Middle frontal gyrus (tissue), 1 donor: ENCODE measurements around the gene USP30.

ENCODE experiments used
- DNase-seq: peaks from one replicate; pipeline ENCODE4 v3.0.0-alpha.2; 2015; ENCODE audit warnings: low spot score; ENCODE audit errors: extremely low spot score

Gene USP30

GRCh38 chr12:109097435-109098182 lies 45.2 kb downstream of the USP30 start, which contains the start of gene UNG:
Gene UNG, plus strand, starts transcription at chr12:109097597. Its CDS starts 83 bp downstream, at chr12:109097680.
- peak; percentile 94 for DNase-seq

DNA sequence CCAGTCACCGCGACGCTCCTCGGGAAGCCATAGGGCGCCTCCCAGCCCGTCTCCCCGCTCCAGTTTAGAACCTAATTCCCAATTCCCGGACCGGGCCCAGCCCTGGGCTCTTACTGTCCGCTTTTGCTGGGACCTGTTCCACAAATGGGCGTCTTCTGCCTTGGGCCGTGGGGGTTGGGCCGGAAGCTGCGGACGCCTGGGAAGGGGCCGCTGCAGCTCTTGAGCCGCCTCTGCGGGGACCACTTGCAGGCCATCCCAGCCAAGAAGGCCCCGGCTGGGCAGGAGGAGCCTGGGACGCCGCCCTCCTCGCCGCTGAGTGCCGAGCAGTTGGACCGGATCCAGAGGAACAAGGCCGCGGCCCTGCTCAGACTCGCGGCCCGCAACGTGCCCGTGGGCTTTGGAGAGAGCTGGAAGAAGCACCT lies 45.8 kb downstream of the USP30 start:
- no peak for DNase-seq

DNA sequence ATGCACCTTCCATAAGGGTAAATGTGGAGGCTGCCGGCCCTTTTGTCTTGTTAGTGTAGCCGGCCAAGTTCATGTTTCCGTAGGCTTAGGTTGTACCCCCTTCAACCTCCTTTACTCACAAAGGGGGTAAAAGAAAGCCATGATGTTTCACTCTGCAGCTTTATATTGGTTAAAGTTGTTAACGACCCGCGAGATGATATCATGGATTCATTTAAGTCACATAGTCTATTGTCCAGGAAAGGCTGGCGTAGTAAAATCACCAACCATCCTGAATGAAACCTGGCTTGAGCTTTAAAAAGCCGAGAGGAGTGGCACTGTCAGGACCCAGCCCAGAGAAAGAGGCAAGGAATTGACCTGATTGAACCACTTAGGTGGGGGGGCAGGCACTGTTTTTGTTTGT lies 46.3 kb downstream of the USP30 start:
- DNase-seq, result no peak

DNA sequence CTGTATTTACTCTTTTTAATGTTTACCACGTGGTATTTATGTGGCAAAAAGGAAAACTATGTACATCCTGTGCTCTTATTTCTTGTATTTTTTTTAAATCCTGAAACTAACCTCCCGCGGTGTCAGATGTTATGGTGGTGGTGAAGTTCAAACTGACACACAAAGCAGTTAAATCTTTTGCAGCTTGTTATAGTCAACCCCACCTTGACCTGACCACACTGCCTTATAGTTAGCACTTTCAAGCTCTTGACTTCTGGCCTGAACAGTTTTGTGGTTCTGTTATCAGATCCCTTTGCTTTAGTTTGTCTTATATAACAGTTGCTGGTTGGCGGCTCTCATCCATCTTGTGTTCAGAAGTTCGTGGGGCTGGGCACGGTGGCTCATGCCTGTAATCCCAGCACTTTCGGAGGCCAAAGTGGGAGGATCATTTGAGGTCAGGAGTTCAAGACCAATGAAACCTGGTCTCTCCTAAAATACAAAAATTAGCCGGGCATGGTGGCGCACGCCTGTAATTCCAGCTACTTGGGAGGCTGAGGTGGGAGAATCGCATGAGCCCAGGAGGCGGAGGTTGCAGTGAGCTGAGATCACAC lies 47.1 kb downstream of the USP30 start:
- DNase-seq, result no peak

GRCh38 chr12:109100741-109101140 lies 48.4 kb downstream of the USP30 start:
- DNase-seq, result no peak

- DNase-seq, result no peak
Observed at GRCh38 chr12:109102491-109102890, 50.1 kb downstream of the USP30 start.

DNA sequence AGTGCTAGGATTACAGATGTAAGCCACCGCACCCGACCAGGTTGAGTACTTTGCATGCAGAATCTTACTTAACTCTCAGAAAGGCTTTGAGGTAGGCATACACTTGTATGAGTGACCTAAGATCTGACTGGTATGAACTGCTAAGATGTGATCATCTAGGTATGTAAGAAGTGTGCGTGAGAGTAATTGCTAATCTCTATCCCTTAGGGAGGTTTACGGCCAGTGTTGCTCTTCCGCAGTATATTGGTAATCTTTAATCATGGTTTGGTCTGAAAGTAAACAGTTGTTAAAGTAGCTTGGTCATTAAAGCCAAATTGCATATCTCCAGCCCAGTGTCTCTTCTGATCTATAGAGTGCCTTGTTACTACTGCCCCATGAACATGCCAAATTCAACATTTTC lies 52.8 kb downstream of the USP30 start:
- no peak for DNase-seq

DNA sequence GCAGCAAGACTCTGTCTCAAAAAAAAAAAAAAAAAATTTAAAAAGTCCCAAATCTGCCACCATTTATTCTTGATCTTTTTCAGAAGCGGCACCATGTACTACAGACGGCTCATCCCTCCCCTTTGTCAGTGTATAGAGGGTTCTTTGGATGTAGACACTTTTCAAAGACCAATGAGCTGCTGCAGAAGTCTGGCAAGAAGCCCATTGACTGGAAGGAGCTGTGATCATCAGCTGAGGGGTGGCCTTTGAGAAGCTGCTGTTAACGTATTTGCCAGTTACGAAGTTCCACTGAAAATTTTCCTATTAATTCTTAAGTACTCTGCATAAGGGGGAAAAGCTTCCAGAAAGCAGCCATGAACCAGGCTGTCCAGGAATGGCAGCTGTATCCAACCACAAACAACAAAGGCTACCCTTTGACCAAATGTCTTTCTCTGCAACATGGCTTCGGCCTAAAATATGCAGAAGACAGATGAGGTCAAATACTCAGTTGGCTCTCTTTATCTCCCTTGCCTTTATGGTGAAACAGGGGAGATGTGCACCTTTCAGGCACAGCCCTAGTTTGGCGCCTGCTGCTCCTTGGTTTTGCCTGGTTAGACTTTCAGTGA lies 57.5 kb downstream of the USP30 start:
- no peak for DNase-seq

DNA sequence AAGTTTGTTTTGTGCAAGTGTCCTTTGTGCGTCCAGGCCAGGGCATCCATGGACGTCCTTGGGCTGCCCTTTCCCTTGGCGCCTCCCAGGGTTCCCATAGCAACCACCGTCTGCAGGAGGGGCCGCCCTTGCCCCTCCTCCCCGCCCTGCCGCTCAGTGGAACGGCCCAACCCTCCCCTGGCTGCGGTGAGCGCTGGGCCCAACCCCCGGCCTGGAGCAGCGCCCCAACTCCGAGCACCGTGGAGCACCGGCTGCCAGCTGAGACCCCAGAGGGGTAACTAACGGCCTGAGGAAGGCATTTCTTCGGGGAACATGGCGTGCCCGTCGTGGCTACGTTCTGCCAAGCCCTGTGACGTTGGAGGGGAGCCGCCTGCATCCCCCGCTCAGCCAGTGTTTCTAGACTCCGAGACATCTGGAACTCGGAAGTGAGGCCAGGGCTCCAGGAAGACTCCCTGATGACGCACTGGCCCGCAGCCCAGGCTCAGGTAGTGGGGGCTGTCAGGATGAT lies 58.7 kb downstream of the USP30 start:
- peak; percentile 55 for DNase-seq

DNA sequence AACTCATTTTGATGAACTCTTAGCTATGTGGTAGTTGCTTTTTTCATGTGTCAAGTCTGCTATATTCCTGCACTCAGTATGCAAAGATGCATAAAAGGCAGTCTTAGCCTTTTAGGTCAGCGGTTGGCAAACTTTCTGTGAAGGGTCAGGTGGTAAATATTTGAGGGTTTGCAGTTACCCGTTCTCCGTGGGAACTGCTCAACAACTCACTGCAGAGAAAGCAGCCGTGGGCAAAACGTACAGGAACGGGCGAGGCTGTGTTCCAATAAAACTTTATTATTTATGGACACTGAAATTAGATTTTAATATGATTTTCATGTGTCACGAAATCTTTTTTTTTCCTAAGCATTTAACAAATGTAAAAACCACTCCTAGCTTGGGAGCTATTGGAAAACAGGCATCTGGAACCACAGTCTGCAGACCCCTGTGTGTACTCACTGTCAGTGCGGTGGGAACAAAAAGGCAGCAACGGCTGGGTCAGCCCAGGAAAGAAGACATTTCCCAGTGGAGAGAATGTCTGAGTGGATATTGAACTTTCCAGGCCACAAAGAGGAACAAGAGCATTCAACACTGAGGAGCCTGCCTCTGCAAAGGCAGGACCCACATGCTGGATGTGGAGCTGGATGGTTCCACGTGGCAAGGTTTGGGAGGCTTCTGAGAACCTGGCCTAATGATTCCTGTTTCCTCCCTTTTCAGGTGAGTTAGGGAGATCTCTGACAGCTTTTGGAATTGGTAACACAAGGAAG lies 60.5 kb downstream of the USP30 start:
- DNase-seq, result no peak

- no peak for DNase-seq
Observed at GRCh38 chr12:109113661-109114321, 61.4 kb downstream of the USP30 start.

DNA sequence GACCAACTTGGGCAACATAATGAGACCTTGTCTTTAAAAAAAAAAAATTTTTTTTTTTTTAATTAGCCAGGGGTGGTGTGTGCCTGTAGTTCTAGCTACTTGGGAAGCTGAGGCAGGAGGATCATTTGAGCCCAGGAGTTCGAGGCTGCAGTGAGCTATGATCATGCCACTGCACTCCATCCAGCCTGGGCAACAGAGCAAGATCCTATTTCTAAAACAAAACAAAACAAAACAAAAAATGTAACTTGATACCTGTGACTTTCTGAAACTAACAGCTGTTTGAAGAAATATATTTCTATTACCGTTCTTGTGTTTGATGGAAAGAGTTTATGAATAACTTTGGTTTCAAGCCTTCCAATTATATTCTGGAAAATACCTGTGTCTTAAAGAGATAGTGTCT lies 62.3 kb downstream of the USP30 start:
- no peak for DNase-seq

- DNase-seq, result no peak
Observed at GRCh38 chr12:109115404-109115757, 63.0 kb downstream of the USP30 start.

DNA sequence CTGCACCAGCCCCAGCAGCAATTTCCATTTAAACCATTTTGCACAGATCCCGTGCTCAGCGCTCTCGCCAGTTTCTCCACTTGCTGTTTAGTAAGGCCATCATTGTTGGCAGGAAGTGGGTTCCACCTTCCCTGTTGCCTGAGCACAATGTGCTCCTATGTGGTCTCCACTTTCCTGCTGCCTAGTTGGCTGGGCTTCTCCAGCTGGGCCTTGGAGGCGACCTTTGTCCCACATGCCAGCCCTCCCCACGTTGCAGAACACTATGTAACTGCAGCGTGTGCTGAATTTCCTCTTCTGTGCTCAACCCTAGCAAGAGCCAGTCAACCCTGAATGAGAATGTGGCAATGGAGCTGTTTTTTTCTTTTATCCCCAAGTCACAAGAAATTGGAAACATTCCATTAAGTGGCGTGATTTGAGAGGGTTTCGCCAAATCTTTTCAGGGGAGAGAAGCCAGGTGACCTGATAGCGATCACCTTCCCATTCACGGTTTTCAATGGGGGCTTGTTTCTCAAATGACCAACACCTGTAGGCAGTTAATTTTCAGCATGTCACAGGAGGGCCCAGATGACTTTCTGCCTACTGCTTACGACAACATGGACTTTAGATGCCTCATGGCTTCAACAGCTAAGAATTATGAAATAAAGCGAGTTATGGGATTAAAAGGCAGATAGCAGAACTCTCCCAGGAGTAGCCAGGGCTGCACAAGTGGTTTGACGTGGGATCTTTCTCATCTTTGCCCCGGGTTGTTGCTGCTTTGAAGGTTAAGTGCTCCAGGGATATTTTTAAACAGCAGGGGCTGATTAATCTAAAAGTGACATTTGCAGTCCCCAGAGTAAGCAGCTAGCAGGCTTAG lies 63.6 kb downstream of the USP30 start, which contains the start of gene ACACB:
Gene ACACB (plus strand): TSS at position 830 of the 853 bp plus-strand sequence. CDS start 22,819 bp downstream, outside the sequence.
- peak; percentile 11 for DNase-seq

DNA sequence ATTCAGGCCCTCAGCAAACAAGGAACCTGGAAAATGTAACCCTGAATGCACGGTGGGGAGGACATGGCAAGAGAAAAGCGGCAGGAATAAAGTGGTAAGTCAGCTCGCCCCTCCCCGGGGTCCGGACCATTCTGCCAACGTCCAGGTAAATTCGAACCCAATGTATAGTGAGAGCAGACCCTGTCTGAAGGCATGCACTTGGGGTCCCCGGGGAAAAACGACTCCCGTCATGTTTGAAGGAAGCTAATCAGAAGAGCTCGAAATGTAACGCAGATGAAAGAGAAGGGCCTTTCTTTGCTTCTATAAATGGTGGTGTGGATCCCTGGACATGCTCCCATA lies 64.2 kb downstream of the USP30 start:
- DNase-seq, result no peak

GRCh38 chr12:109120095-109120494 lies 67.7 kb downstream of the USP30 start:
- DNase-seq, result no peak

DNA sequence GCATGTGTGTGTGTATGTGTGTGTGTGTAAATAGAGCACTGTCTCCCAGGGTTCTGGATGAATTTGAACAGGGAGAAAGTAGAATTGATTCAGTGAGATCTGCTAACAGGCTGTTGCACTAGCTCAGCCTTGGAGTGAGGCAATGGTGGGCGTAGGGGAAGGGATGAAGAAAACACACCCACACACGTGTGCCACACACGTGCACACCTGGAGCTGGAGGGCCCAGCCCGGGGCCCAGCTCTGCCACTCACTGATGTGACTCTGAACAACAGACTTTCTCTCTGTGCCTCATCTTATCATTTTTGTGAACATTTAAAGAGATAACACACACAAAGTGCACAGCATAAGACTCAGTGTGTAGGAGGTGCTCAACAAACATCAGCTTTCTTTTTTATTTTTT lies 68.2 kb downstream of the USP30 start:
- DNase-seq, result no peak

DNA sequence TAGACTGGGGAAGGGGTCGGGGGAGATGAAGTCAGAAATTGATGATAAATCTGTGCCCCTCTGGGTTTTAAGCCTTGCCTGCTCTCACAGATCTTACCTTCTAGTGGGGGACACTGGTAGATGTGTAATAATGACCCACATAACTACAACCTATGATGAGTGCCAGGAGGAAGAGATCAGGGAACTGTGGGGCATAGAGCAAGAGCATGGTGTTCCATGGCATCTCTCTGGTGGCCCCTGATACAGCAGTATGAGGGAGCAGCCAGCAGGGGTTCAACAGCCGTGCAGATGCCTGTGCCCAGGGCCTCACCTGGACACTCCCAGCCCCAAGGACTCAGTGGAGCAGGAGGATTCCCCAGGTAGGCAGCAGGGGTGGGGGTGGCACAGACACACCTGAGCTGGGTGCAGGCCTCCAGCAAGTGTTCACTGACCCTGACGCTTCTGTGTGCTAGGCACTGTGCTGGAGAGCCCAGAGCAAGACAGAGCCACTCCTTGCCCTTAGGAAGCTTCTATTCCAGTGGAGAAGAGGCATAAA lies 69.0 kb downstream of the USP30 start:
- DNase-seq, result no peak

DNA sequence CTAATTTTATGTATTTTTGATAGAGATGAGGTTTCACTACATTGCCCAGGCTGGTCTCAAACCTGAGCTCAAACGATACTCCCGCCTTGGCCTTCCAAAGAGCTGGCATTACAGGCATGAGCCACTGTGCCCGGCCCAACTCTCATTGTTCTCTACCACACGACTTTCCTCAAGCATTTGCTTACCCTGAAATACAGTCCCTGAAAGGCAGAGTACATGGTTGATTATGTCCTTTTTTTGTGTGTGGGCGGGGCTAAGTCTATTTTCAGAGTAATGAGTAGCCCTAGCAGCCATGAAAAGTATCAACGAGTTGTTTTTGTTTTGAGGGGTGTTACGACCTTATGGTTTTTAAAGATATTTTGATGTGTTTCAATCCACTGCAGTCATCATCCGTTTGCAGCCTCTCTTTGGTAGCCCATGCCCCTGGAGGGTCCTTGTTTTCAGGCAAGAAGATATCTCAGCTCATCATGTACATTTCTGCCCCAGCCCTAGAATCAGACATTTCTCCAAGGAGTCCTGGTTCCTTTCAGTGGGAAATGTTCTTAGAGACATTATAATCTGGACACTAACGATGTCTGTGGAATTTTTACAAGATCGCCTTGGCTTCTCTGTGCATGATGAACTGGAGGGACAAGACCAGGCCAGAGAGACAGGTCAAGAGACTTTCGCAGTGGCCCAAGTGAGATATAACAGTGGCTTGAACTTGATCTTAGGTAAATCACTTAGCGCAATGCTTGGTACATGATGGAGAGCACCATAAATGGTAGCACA lies 72.7 kb downstream of the USP30 start:
- no peak for DNase-seq
